GM19035 (cell line): Measurements from ENCODE around the gene RASL12.
"Not testable (repeated sequence)": the region's sequence is repeated elsewhere in the genome, so short reads cannot be mapped to it uniquely, and the experiment has no call there.

Experiments
- ATAC-seq: cut with Tn5 transposase; IDR thresholded peaks from one replicate; pipeline ENCODE4 v1.9.1; 2021; ENCODE audit not compliant: unreplicated experiment

Gene RASL12, protein sequence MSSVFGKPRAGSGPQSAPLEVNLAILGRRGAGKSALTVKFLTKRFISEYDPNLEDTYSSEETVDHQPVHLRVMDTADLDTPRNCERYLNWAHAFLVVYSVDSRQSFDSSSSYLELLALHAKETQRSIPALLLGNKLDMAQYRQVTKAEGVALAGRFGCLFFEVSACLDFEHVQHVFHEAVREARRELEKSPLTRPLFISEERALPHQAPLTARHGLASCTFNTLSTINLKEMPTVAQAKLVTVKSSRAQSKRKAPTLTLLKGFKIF

GRCh38 chr15:65067645-65068402, at the start of gene RASL12:
TSS of gene RASL12 (minus strand) at chr15:65067991. CDS start at chr15:65067835, 156 bp downstream.
- ATAC-seq = no peak

- ATAC-seq = no peak
Observed at GRCh38 chr15:65115542-65115941, 47.8 kb upstream of the RASL12 start.

GRCh38 chr15:65115086-65115485, 47.3 kb upstream of the RASL12 start, which contains the start of gene UBAP1L:
TSS of gene UBAP1L (minus strand) at chr15:65115200. CDS start at chr15:65106215, 8,985 bp downstream.
- no peak for ATAC-seq

- ATAC-seq = no peak
Observed at GRCh38 chr15:65110676-65111292, 43.0 kb upstream of the RASL12 start.

GRCh38 chr15:65106011-65106590, 38.3 kb upstream of the RASL12 start:
- no peak for ATAC-seq

DNA sequence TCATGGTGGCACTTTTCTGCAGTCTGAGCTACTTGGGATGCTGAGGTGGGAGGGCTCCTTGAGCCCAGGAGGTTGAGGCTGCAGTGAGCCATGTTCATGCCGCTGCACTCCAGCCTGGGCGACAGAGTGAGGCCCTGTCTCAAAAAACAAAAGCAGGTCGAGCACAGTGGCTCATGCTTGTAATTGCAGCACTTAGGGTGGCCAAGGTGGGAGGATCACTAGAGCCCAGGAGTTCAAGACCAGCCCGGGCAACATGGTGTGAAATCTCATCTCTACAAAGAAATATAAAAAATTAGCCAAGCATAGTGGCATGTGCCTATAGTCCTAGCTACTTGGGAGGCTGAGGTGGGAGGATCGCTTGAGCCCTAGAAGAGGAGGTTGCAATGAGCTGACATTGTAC, 37.2 kb upstream of the RASL12 start:
- no peak for ATAC-seq

- no peak for ATAC-seq
Observed at GRCh38 chr15:65102912-65103311, 35.1 kb upstream of the RASL12 start.

- ATAC-seq = no peak
Observed at GRCh38 chr15:65101891-65102708, 34.3 kb upstream of the RASL12 start.

DNA sequence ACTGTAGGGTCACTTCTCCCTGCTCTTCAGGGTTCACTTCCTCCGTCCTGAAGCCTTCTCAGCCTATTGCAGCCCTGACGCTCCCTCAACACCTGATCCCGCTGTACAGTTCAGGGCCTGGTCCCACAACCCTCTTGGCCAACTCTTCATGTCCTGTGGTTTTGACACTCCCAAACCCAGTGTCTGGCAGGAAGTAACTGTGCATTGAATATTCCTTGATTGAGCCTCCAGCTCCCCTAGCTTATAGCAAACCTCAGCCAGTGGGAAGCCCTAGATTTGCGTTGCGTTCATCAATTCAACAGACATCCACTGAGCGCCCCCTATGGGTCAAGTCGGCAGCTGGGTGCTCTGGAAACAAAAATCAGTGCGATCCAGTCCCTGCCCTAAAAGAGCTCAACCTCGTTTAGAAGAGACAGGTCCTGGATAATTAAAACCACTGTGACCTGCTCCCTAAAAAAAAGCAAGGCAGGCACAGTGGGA, 33.7 kb upstream of the RASL12 start:
- ATAC-seq = no peak

DNA sequence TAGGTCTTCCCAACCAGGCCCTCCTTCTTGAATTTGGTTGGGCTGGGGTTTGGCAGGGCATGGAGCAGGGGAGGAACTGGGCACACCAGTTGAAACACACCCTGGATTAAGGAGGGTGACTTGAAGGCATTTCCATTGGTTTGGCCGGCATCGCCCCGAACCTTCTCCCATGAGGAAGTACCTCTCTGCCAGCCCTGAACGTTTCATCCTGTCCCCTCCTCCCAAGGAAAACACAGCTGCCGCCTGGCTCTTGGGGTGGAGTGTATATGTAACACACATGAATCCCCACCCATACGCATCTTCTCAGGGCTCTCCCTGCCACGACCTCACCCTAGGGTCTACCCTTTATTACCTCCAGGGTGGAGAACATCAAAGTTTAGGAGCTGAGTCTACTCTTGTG, 32.7 kb upstream of the RASL12 start:
- no peak for ATAC-seq

DNA sequence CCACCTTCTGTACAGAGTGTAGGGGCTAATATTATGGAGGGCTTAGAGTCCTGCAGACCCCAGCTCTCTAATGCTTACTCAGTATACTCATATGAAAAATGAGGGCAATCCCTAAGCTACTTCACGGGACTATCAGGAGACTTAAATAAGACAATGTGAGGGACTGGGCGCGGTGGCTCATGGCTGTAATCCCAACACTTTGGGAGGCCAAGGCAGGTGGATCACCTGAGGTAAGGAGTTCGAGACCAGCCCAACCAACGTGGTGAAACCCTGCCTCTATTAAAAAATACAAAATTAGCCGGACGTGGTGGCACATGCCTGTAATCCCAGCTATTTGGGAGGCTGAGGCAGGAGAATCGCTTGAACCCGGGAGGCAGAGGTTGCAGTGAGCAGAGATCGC, 32.0 kb upstream of the RASL12 start:
- ATAC-seq = not testable (repeated sequence)

DNA sequence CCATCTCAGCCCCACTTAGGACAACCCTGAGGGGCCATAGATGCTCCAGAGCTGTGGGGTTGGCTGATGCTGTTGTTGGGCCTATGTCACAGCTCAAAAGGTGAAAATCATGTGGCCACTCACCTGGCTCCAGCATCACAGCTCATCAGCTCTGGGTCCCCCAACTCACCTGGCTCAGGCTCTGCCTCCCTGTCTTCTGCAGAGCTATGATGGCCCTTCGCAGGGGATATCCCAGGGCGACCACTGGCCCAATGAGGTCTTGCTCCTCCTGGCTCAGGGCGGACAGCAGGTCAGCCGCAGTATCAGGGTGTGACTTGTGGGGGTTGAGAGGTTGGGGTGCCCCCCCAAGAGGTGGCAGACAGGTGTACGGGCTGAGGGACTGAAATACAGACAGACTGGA, 31.5 kb upstream of the RASL12 start:
- no peak for ATAC-seq

DNA sequence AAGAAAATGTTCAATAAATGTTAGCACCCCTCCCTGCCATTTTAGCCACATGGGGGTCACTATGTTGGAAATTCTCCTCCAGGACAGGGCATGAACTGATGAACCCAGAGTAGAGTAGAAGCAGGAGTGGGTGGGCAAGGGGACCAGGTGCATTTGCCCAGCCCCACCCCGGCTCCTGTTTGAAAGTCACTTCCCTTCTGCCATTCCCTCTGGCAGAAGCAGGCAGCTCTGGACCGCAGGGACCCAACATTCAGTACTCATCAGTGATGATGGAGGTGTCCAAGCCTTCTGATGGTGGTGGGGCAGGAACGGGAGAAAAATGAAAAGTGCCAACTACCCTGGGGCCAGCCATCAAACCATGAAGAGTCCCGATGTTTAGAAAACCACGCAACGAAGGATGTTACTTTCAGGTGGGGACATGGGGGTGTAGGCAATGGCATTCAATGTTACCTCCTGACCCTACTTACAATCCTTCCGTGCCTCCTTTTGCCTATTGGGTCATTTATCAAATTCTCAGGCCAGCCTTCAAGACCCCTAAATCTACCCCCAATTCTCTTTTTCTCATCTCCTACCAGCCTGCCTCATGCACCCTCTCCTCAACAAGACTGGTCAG, 30.0 kb upstream of the RASL12 start:
- ATAC-seq = no peak

GRCh38 chr15:65096481-65097385, 28.9 kb upstream of the RASL12 start:
- no peak for ATAC-seq

GRCh38 chr15:65095747-65096104, 27.9 kb upstream of the RASL12 start:
- no peak for ATAC-seq

- no peak for ATAC-seq
Observed at GRCh38 chr15:65095011-65095746, 27.4 kb upstream of the RASL12 start.

DNA sequence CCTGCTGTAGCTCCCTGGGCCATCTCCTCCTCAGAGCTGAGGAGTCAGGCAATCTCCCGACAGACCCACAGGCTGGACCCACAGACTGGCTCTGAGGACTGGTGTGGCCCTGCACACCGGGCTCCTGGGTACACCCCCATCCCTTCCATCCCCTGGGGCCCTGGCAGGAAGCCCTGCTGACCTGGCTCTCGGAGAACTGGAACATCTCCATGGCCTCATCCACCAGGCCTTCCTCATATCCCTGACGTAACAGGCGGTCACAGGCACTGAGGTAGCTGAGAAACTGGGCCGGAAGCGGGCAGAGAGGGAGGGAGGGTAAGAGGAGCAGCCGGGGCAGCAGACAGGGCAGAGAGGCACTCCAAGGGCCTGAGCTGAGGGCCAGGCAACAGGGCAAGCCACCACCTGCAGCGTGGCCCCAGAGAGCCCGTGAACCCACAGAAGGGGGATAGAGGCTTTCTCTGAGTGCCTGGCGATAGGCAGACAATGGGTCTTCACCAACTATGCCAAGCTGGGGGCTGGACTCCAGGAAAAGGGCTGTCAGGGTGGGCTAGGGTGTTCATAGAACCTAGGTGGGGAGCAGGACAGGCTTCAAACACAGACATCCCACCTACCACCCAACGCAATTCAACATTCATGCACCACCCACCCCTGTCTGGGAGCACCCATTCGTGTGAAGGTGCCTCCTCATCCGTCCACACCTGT, 26.7 kb upstream of the RASL12 start:
- no peak for ATAC-seq

GRCh38 chr15:65093793-65094170, 26.0 kb upstream of the RASL12 start:
- ATAC-seq = not testable (repeated sequence)
